ENCODE results near the gene LCNL1.

LCNL1 gene

GRCh38 chr9:136939996-136940525 is 42.7 kb upstream of the LCNL1 start:
- TF ChIP-seq CTCF (conservative IDR thresholded peaks at IDR 0.05; ENCODE audit: low read depth, low read length) = no peak
- H3K4me3 ChIP-seq (ENCODE audit: low read depth, low read length) = no peak overlapping the region
- no peak for DNase-seq (ENCODE audit: low read depth)

GRCh38 chr9:136940526-136941230 is 42.1 kb upstream of the LCNL1 start:
- DNase-seq (ENCODE audit: low read depth) = no peak
- H3K4me3 ChIP-seq (ENCODE audit: low read depth, low read length) = no peak overlapping the region
- no peak for TF ChIP-seq CTCF (conservative IDR thresholded peaks at IDR 0.05; ENCODE audit: low read depth, low read length)

- no peak overlapping the region for H3K4me3 ChIP-seq (ENCODE audit: low read depth, low read length)
- TF ChIP-seq CTCF (conservative IDR thresholded peaks at IDR 0.05; ENCODE audit: low read depth, low read length) = no peak
- DNase-seq (ENCODE audit: low read depth) = no peak
Measured at GRCh38 chr9:136941231-136942111, 41.3 kb upstream of the LCNL1 start.

GRCh38 chr9:136942112-136942880 is 40.5 kb upstream of the LCNL1 start:
- DNase-seq (ENCODE audit: low read depth) = no peak
- no peak for TF ChIP-seq CTCF (conservative IDR thresholded peaks at IDR 0.05; ENCODE audit: low read depth, low read length)
- H3K4me3 ChIP-seq (ENCODE audit: low read depth, low read length) = peak overlapping the region; percentile 86

GRCh38 chr9:136942881-136943230 is 39.9 kb upstream of the LCNL1 start:
- H3K4me3 ChIP-seq (ENCODE audit: low read depth, low read length) = peak overlapping the region; percentile 86
- no peak for DNase-seq (ENCODE audit: low read depth)
- TF ChIP-seq CTCF (conservative IDR thresholded peaks at IDR 0.05; ENCODE audit: low read depth, low read length) = no peak

- peak; percentile 45 for DNase-seq (ENCODE audit: low read depth)
- no peak for TF ChIP-seq CTCF (conservative IDR thresholded peaks at IDR 0.05; ENCODE audit: low read depth, low read length)
- peak overlapping the region; percentile 86 for H3K4me3 ChIP-seq (ENCODE audit: low read depth, low read length)
Measured at GRCh38 chr9:136943291-136944211, 39.2 kb upstream of the LCNL1 start.

All from choroid plexus epithelial cell (primary cell).